PC-3 (cell line): ENCODE measurements around the gene TIMP4. TPM values are rescaled to one million over a fixed set of nuclear protein-coding genes. Genes with fewer than 3 reads are reported as not detected.
A peak's percentile ranks its signal among the peaks of the same experiment; 100 is the strongest.

Experiments used
- ATAC-seq: fragments of 200-7000 bp; cut with Tn5 transposase; 2 replicates; pipeline ENCODE4 v1.9.1; 2020; ENCODE audit warnings: mild to moderate bottlenecking, moderate library complexity
- BruUV-seq: library from RNA; stranded (reverse); fragments of 400-500 nt; replicated peaks from 2 replicates; lab custom pipeline; 2021; lab: Mats Ljungman, UMichigan
- CTCF ChIA-PET: fragments of 300-600 bp; sonication (Branson Sonifier 250); formaldehyde crosslinking; loops from one replicate; lab custom pipeline; 2022; ENCODE audit warnings: antibody characterized with exemption; lab: Charles Lee
- POLR2A ChIA-PET: fragments of 300-600 bp; sonication (Branson Sonifier 250); formaldehyde crosslinking; loops from one replicate; lab custom pipeline; 2022; ENCODE audit warnings: antibody characterized with exemption; ENCODE audit not compliant: unreplicated experiment; lab: Charles Lee
- DNase-seq: peaks from one replicate; pipeline ENCODE4 v3.0.0-alpha.2; 2015
- H2AFZ ChIP-seq: fragments of 300-600 bp; sonication (generic); 2 replicates; pipeline ENCODE4 v1.6.0; 2016; ENCODE audit warnings: antibody characterized with exemption, low read length
- H3F3A ChIP-seq: fragments of 300-600 bp; sonication (generic); one replicate; pipeline ENCODE4 v1.6.0; 2017; ENCODE audit warnings: antibody characterized with exemption, low read length, control low read depth, mild to moderate bottlenecking; ENCODE audit not compliant: unreplicated experiment
- H3K27ac ChIP-seq: fragments of 300-600 bp; sonication (generic); 2 replicates; pipeline ENCODE4 v1.5.1; 2016; ENCODE audit warnings: mild to moderate bottlenecking, low read length
- H3K27me3 ChIP-seq: fragments of 300-600 bp; sonication (generic); 2 replicates; pipeline ENCODE4 v1.6.1; 2016; ENCODE audit warnings: low read length, mixed read lengths
- H3K36me3 ChIP-seq: fragments of 300-600 bp; sonication (generic); 2 replicates; pipeline ENCODE4 v1.6.1; 2016; ENCODE audit warnings: low read depth, mixed run types, low read length, mixed read lengths
- H3K4me1 ChIP-seq: fragments of 300-600 bp; sonication (generic); 2 replicates; pipeline ENCODE4 v1.5.1; 2016; ENCODE audit warnings: low read length; ENCODE audit not compliant: insufficient read depth
- H3K4me2 ChIP-seq: fragments of 300-600 bp; sonication (generic); 2 replicates; pipeline ENCODE4 v1.6.0; 2016; ENCODE audit warnings: low read length
- H3K4me3 ChIP-seq: fragments of 300-600 bp; sonication (generic); 2 replicates; pipeline ENCODE4 v1.5.1; 2016; ENCODE audit warnings: mild to moderate bottlenecking, low read length, mixed read lengths
- H3K79me2 ChIP-seq: fragments of 300-600 bp; sonication (generic); 2 replicates; pipeline ENCODE4 v1.6.1; 2017; ENCODE audit warnings: low read length, mixed read lengths
- H3K9ac ChIP-seq: fragments of 300-600 bp; sonication (generic); 2 replicates; pipeline ENCODE4 v1.6.0; 2016; ENCODE audit warnings: mild to moderate bottlenecking, low read length
- H3K9me2 ChIP-seq: fragments of 300-600 bp; sonication (generic); replicated peaks from 2 replicates; pipeline ENCODE4 v1.6.1; 2016; ENCODE audit warnings: mixed run types, low read length, mixed read lengths
- H3K9me3 ChIP-seq: fragments of 300-600 bp; sonication (generic); 2 replicates; pipeline ENCODE4 v1.6.1; 2016; ENCODE audit warnings: low read length, mixed read lengths
- H4K20me1 ChIP-seq: fragments of 300-600 bp; sonication (generic); 2 replicates; pipeline ENCODE4 v1.6.1; 2016; ENCODE audit warnings: low read length, mixed read lengths
- CTCF ChIP-seq: fragments of 300-600 bp; sonication (generic); conservative IDR thresholded peaks from 2 replicates; pipeline ENCODE4 v1.5.1; 2017; ENCODE audit warnings: antibody characterized with exemption, low read depth, mild to moderate bottlenecking, low read length
- EZH2 ChIP-seq: fragments of 300-600 bp; sonication (generic); IDR thresholded peaks from one replicate; pipeline ENCODE4 v1.6.1; 2017; ENCODE audit warnings: antibody characterized with exemption, mild to moderate bottlenecking, low read length; ENCODE audit not compliant: unreplicated experiment
- EZH2phosphoT487 ChIP-seq: fragments of 300-600 bp; sonication (generic); IDR thresholded peaks from 2 replicates; pipeline ENCODE4 v1.6.1; 2018; ENCODE audit warnings: mild to moderate bottlenecking, antibody characterized with exemption, low read length, borderline replicate concordance
- intact Hi-C: fragments of 100-400 bp; cut with micrococcal nuclease; formaldehyde crosslinking; loops from 2 replicates; pipeline ENCODE4 v1.9.0; 2023
- total RNA-seq: library from RNA; depleted of rRNA; stranded (reverse); fragments of >200 nt; gene quantifications from 2 replicates; pipeline ENCODE4 v1.2.3, GENCODE V29; 2014

Gene TIMP4
- total RNA-seq, 1 experiment from 2014 or later = 7.3 TPM

DNA sequence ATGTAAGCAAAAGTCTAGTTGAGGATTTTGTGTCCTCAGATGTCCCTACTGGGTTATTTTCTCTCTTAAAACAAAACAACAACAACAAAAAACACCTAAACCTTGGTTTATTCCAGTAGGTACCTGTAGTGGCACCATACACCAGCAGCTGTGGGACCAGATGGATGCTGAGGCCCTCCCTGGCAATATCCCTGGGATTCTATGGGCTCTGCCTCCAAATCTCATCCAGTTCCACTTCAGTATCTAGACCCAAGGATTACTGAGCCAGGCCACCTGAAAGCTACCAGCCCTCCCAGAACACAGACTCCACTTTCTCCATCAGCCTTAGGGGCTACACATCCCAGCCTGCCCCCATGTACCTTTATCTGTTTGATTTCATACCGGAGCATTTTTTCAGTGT is 1.7 kb downstream of the TIMP4 start:
- Histone ChIP-seq H3K4me2 (no peak overlapping the region), H3K9ac (no peak overlapping the region), H4K20me1 (no peaks in the 10 kb centered on the region), H2AFZ (no peak overlapping the region), H3K79me2 (no peaks in the 10 kb centered on the region), H3K4me3 (no peak overlapping the region), H3K36me3 (no peaks in the 10 kb centered on the region), H3K27ac (no peak overlapping the region), H3K9me2 (no peaks in the 10 kb centered on the region), H3K9me3 (no peaks in the 10 kb centered on the region), H3K27me3 (no peaks in the 10 kb centered on the region), H3F3A (no peaks in the 10 kb centered on the region), H3K4me1 (peaks cover 30% of the 10 kb centered on the region)
- no TSS peak for BruUV-seq
- CTCF ChIA-PET = no interaction called here
- ATAC-seq (no peak), DNase-seq (no peak)
- TF ChIP-seq CTCF (no peak), EZH2phosphoT487 (no peak), EZH2 (no peak)
- intact Hi-C loops = no loop called here
- POLR2A ChIA-PET = no interaction called here

GRCh38 chr3:12155828-12156227 is 2.9 kb downstream of the TIMP4 start:
- Histone ChIP-seq H3K9me2 (no peaks in the 10 kb centered on the region), H2AFZ (no peak overlapping the region), H3K27ac (peak overlapping the region; percentile 17; the same call in 1 of the 2 replicates), H3K4me1 (peaks cover 30% of the 10 kb centered on the region), H3K27me3 (no peaks in the 10 kb centered on the region), H3F3A (no peaks in the 10 kb centered on the region), H3K4me2 (peak overlapping the region; percentile 35), H3K4me3 (no peak overlapping the region), H4K20me1 (no peaks in the 10 kb centered on the region), H3K9ac (no peak overlapping the region), H3K36me3 (no peaks in the 10 kb centered on the region), H3K79me2 (no peaks in the 10 kb centered on the region), H3K9me3 (no peaks in the 10 kb centered on the region)
- no peak for TF ChIP-seq EZH2phosphoT487
- no peak for TF ChIP-seq EZH2
- TF ChIP-seq CTCF = no peak
- peak; percentile 97 for ATAC-seq
- intact Hi-C loops = no loop called here
- BruUV-seq = no TSS peak
- ChIA-PET POLR2A (interaction anchor here (0.5 kb wide), 1 partner anchor 32 kb away, joined by 5 read pairs; no protein-coding TSS in a partner anchor), CTCF (no interaction called here)
- DNase-seq = peak; percentile 93

GRCh38 chr3:12155264-12155663 is 3.4 kb downstream of the TIMP4 start:
- CTCF ChIA-PET = no interaction called here

More at GRCh38 chr3:12155264-12155663, 3.4 kb downstream of the TIMP4 start:
- intact Hi-C loops = no loop called here
- H3K79me2 ChIP-seq = no peaks in the 10 kb centered on the region
- no peak for DNase-seq
- no peaks in the 10 kb centered on the region for H3K27me3 ChIP-seq
- no peaks in the 10 kb centered on the region for H3K9me2 ChIP-seq
- H3F3A ChIP-seq = no peaks in the 10 kb centered on the region
- no peaks in the 10 kb centered on the region for H3K36me3 ChIP-seq
- BruUV-seq = no TSS peak
- no peaks in the 10 kb centered on the region for H4K20me1 ChIP-seq
- H3K4me1 ChIP-seq = peaks cover 30% of the 10 kb centered on the region
- TF ChIP-seq EZH2phosphoT487 (no peak), CTCF (no peak)
- POLR2A ChIA-PET = interaction anchor here (0.5 kb wide), 1 partner anchor 32 kb away, joined by 5 read pairs; no protein-coding TSS in a partner anchor
- H3K9me3 ChIP-seq = no peaks in the 10 kb centered on the region
- H3K4me3 ChIP-seq = no peak overlapping the region
- H3K4me2 ChIP-seq = peak overlapping the region; percentile 35; the same call in 1 of the 2 replicates
- H3K27ac ChIP-seq = peak overlapping the region; percentile 17; the same call in 1 of the 2 replicates
- H2AFZ ChIP-seq = no peak overlapping the region
- no peak for ATAC-seq
- no peak overlapping the region for H3K9ac ChIP-seq
